ENCODE results near the gene TMPRSS4. TPM values are rescaled to one million over a fixed set of nuclear protein-coding genes. Genes with fewer than 3 reads are reported as not detected.

TMPRSS4 gene
- total and polyA plus RNA-seq, 2 of the 13 experiments (the other 11 are each of a cell fraction or from before 2014, with no cell fraction given), result 0.32 TPM; not detected in 1

DNA sequence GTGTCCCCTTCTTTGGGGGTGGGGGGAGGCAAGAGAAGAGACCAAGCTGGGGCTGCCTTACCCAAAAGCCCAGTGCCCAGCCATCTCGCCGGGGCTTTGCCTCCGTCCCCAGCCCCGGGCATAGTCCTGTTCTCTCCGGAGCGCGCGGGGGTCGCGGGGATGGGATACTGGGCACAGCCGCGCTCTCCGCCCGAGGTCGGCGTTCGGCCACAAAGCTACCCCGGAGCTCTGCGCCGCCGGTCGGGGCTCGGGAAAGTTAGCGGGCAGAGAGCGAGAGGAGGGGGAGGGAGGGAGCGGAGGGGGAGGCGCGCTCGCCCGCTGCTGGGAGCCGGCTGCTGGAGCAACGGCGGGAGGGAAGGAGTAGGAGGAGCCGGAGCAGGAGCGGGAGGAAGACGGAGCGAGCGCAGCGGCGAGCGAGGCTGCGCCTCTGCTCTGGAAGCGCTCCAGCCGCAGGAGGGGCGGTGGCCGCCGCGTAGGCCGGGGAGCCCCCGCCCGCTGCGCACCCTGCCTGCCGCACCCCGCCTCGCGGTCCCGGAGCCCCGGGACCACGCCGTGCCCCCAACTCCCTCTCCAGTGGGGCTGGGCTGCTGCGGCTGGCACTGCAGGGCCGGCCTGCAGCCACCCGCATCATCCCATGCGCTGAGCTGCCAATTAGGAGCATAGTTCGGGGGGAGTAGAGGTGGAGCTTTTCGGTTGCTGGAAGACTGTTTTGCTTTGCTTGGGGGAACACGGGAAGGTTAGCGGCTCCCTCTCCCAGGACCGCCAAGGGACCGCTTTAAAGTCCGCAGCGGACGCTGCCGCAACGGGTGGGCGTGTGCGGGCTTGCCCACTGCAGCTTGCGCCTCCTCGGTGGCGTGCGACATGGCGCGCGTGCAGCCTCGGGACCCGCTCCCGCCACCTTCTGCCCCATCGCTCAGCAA is 75.9 kb downstream of the TMPRSS4 start, which contains the start of gene SCN4B (continued):
- TF ChIP-seq, protein P1, sequence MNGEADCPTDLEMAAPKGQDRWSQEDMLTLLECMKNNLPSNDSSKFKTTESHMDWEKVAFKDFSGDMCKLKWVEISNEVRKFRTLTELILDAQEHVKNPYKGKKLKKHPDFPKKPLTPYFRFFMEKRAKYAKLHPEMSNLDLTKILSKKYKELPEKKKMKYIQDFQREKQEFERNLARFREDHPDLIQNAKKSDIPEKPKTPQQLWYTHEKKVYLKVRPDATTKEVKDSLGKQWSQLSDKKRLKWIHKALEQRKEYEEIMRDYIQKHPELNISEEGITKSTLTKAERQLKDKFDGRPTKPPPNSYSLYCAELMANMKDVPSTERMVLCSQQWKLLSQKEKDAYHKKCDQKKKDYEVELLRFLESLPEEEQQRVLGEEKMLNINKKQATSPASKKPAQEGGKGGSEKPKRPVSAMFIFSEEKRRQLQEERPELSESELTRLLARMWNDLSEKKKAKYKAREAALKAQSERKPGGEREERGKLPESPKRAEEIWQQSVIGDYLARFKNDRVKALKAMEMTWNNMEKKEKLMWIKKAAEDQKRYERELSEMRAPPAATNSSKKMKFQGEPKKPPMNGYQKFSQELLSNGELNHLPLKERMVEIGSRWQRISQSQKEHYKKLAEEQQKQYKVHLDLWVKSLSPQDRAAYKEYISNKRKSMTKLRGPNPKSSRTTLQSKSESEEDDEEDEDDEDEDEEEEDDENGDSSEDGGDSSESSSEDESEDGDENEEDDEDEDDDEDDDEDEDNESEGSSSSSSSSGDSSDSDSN (CRISPR knock-in tag; IDR thresholded peaks at IDR 0.05), result peak; percentile 65; the same call in 1 of the 2 replicates
- TF ChIP-seq ZNF577 (CRISPR knock-in tag; IDR thresholded peaks at IDR 0.05; ENCODE audit: borderline replicate concordance, low read depth), result no peak
- TF ChIP-seq, protein P2, sequence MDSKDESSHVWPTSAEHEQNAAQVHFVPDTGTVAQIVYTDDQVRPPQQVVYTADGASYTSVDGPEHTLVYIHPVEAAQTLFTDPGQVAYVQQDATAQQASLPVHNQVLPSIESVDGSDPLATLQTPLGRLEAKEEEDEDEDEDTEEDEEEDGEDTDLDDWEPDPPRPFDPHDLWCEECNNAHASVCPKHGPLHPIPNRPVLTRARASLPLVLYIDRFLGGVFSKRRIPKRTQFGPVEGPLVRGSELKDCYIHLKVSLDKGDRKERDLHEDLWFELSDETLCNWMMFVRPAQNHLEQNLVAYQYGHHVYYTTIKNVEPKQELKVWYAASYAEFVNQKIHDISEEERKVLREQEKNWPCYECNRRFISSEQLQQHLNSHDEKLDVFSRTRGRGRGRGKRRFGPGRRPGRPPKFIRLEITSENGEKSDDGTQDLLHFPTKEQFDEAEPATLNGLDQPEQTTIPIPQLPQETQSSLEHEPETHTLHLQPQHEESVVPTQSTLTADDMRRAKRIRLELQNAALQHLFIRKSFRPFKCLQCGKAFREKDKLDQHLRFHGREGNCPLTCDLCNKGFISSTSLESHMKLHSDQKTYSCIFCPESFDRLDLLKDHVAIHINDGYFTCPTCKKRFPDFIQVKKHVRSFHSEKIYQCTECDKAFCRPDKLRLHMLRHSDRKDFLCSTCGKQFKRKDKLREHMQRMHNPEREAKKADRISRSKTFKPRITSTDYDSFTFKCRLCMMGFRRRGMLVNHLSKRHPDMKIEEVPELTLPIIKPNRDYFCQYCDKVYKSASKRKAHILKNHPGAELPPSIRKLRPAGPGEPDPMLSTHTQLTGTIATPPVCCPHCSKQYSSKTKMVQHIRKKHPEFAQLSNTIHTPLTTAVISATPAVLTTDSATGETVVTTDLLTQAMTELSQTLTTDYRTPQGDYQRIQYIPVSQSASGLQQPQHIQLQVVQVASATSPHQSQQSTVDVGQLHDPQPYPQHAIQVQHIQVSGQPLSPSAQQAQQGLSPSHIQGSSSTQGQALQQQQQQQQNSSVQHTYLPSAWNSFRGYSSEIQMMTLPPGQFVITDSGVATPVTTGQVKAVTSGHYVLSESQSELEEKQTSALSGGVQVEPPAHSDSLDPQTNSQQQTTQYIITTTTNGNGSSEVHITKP (CRISPR knock-in tag; IDR thresholded peaks at IDR 0.05; ENCODE audit: low read depth), result no peak
- no peak for TF ChIP-seq RBM39 (IDR thresholded peaks at IDR 0.05; ENCODE audit: low read depth, low read length, poor library complexity, severe bottlenecking)
- TF ChIP-seq ZNF768 (CRISPR knock-in tag; IDR thresholded peaks at IDR 0.05), result no peak
- no peak for TF ChIP-seq KLF12 (CRISPR knock-in tag; IDR thresholded peaks at IDR 0.05; ENCODE audit: borderline replicate concordance)
- no peak for TF ChIP-seq BRCA1 (CRISPR knock-in tag; IDR thresholded peaks at IDR 0.05)
- TF ChIP-seq, protein P3, sequence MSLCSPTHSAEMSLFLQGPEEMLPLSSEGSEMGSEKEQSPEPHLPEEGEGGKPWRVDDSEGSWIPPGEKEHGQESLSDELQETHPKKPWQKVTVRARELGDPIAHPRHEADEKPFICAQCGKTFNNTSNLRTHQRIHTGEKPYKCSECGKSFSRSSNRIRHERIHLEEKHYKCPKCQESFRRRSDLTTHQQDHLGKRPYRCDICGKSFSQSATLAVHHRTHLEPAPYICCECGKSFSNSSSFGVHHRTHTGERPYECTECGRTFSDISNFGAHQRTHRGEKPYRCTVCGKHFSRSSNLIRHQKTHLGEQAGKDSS (CRISPR knock-in tag; IDR thresholded peaks at IDR 0.05; ENCODE audit: borderline replicate concordance, low read depth), result no peak
- no peak for TF ChIP-seq ZNF441 (CRISPR knock-in tag; IDR thresholded peaks at IDR 0.05; ENCODE audit: borderline replicate concordance)
- no peak for TF ChIP-seq ZNF234 (CRISPR knock-in tag; conservative IDR thresholded peaks at IDR 0.05)
- TF ChIP-seq, protein P4, sequence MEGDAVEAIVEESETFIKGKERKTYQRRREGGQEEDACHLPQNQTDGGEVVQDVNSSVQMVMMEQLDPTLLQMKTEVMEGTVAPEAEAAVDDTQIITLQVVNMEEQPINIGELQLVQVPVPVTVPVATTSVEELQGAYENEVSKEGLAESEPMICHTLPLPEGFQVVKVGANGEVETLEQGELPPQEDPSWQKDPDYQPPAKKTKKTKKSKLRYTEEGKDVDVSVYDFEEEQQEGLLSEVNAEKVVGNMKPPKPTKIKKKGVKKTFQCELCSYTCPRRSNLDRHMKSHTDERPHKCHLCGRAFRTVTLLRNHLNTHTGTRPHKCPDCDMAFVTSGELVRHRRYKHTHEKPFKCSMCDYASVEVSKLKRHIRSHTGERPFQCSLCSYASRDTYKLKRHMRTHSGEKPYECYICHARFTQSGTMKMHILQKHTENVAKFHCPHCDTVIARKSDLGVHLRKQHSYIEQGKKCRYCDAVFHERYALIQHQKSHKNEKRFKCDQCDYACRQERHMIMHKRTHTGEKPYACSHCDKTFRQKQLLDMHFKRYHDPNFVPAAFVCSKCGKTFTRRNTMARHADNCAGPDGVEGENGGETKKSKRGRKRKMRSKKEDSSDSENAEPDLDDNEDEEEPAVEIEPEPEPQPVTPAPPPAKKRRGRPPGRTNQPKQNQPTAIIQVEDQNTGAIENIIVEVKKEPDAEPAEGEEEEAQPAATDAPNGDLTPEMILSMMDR (CRISPR knock-in tag; IDR thresholded peaks at IDR 0.05), result no peak
- no peak for TF ChIP-seq ZNF12 (CRISPR knock-in tag; IDR thresholded peaks at IDR 0.05)
- TF ChIP-seq, protein P5, sequence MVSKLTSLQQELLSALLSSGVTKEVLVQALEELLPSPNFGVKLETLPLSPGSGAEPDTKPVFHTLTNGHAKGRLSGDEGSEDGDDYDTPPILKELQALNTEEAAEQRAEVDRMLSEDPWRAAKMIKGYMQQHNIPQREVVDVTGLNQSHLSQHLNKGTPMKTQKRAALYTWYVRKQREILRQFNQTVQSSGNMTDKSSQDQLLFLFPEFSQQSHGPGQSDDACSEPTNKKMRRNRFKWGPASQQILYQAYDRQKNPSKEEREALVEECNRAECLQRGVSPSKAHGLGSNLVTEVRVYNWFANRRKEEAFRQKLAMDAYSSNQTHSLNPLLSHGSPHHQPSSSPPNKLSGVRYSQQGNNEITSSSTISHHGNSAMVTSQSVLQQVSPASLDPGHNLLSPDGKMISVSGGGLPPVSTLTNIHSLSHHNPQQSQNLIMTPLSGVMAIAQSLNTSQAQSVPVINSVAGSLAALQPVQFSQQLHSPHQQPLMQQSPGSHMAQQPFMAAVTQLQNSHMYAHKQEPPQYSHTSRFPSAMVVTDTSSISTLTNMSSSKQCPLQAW (CRISPR knock-in tag; IDR thresholded peaks at IDR 0.05), result no peak
- TF ChIP-seq SP5 (CRISPR knock-in tag; IDR thresholded peaks at IDR 0.05; ENCODE audit: borderline replicate concordance, low read depth), result 0 out of 2 replicates have a peak, but pooled peaks have one; percentile 23
- no peak for TF ChIP-seq GTF2F1 (IDR thresholded peaks at IDR 0.05; ENCODE audit: low read length)
- TF ChIP-seq MBD4 (IDR thresholded peaks at IDR 0.05; ENCODE audit: borderline replicate concordance, low read length), result no peak
- no peak for TF ChIP-seq CC2D1A (CRISPR knock-in tag; IDR thresholded peaks at IDR 0.05)
- peak; percentile 32 for TF ChIP-seq HNRNPK (IDR thresholded peaks at IDR 0.05; ENCODE audit: low read depth, low read length, poor library complexity, severe bottlenecking)

All from HepG2 (cell line).